ENCODE measurements around the gene CTAG2. TPM values are rescaled to one million over a fixed set of nuclear protein-coding genes. Genes with fewer than 3 reads are reported as not detected.
"Not testable (repeated sequence)": the region's sequence is repeated elsewhere in the genome, so short reads cannot be mapped to it uniquely, and the experiment has no call there.

CTAG2 gene
- total RNA-seq (2014; rRNA removed; shearing (Covaris generic)) = 0.29 TPM in 1 of 2 replicates, not detected in the other

DNA sequence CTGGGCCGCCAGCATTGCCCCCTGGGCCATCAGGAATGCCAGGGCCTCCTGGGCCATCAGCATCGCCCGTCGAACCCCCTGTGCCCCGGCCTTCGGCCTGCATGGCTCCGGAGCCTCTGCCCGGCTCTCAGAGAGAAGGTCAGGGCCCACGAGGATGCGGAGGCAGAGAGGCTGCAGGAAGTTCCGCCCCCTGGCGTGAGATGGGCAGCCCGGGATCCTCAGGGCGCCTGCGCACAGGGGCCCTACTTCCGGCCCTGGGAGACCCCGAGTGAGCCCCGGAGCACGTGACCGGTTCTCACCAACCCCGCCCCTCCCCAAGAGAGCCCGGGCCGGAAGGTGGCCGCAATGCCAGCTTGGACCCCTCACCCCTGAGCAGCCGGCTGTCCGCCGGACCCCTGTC is at the start of gene CTAG2:
Gene CTAG2, minus strand, starts transcription at position 167 of the 400 bp plus-strand sequence. Its CDS starts 64 bp downstream, at position 103.
- not testable (repeated sequence) for DNase-seq (ENCODE audit: low read depth)

DNA sequence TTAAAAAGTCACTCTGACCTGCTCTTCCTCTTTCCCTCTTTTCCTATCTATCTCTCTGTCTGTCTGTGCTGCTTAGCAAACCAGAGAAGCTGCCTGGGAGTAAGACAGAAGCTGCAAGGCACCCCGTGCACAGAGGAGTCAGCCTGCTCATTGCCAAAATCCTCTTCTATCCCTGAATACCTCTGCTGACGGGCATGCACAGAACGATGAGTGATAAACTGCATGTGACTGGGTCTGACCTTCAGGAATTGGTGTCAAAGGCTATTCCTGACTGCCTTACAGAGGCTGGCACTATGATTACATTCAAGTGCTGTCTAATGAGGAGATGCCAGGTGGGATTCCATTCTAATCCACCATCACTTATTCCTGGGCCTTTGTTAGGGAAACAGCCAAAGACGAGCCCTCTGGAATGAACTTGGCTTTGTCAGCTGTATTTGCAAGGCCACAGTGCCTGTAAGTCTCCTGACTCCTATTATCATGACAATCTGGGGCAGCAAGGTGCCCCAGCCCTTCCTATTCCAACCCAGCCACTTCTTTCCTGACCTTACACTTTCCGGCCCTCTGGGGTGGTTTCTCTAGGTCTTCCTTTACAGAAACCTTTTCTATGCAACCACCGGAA is 45.4 kb upstream of the CTAG2 start:
- DNase-seq (ENCODE audit: low read depth) = no peak

DNA sequence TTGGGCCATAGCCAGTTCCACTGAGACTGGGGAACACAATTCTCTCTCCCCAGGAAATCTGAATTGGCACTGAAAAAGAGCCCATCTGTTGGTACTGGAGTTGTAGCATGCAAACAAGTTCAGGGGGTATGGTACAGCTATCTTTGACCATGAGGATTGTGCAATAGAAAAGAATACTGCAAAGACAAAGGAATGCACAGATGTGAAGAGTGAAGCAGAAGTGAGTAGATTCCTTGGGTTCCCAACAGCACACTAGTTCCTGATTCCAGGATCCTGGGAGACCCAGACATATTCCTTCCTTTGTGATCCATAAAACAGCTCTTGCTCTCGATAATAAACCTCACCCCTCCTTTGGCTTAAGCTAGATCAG is 43.3 kb upstream of the CTAG2 start:
- DNase-seq (ENCODE audit: low read depth) = peak; percentile 16

DNA sequence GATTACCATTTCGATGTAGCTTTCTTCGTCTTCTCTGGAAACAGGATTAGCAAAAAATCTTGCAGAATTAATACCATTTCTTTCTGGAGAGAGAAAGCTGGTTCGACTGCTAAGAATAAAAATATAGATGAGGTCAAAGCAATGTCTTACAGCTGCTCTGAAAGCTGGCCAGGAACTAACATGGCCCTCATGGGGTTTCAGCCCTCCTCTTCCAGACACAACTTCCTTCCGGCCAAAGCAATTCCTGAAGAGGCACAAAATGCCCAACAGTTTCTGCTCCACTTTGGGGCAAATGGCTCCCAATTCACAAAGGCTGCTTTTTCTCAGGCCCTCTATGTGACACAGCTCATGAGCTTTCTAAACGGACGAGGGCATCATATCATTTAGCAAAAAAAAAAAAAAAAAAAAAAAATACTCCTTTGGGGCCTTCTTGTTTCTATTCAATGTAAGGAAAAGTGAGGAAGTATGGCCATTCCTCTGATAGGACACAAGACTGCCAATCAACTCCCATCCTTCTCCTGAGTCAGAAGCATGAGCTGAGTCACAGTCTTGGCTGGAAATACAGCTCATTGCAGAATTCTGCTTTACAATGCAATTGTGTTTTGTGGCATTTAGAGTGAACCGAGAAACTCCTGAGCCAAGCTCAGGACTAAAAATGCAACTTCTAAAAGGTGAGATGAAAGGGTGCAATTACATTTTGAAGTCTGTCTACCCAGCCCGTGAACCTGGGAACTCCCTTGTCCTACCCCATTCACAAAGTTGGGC is 42.7 kb upstream of the CTAG2 start:
- peak; percentile 65 for DNase-seq (ENCODE audit: low read depth)

DNA sequence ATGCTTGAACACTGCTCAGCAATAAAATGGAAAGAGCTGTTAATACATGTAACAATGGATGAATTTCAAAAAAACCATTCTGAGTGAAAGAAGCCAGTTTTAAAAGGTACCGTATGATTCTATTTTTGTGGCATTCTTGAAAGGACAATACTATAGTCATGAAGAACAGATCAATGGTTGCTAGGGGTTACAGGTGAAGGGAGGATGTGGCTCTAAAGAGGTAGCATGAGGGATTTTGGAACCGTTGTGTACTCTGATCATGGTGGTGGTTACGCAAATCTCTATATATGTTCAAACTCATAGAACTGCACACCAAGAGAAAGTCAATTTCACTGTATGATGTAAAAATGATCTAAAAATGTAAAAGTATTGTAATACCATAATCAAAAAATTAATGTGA is 40.0 kb upstream of the CTAG2 start:
- DNase-seq (ENCODE audit: low read depth) = no peak

DNA sequence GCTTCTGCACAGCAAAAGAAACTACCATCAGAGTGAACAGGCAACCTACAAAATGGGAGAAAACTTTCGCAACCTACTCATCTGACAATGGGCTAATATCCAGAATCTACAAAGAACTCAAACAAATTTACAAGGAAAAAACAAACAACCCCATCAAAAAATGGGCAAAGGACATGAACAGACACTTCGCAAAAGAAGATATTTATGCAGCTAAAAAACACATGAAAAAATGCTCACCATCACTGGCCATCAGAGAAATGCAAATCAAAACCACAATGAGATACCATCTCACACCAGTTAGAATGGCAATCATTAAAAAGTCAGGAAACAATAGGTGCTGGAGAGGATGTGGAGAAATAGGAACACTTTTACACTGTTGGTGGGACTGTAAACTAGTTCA is 37.1 kb upstream of the CTAG2 start:
- DNase-seq (ENCODE audit: low read depth) = not testable (repeated sequence)

DNA sequence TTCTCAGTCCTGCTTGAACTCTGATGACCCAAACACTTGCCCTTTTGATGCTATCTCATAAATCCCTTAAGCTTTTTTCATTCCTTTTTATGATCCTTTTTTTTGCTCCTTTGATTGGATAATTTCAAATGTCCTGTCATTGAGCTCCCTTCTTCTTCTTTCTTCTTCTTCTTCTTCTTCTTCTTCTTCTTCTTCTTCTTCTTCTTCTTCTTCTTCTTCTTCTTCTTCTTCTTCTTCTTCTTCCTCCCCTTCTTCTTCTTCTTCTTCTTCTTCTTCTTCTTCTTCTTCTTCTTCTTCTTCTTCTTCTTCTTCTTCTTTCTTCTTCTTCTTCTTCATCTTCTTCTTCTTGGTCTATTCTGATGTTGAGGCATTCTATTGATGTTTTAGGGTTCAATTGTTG is 18.7 kb upstream of the CTAG2 start:
- DNase-seq (ENCODE audit: low read depth) = not testable (repeated sequence)

DNA sequence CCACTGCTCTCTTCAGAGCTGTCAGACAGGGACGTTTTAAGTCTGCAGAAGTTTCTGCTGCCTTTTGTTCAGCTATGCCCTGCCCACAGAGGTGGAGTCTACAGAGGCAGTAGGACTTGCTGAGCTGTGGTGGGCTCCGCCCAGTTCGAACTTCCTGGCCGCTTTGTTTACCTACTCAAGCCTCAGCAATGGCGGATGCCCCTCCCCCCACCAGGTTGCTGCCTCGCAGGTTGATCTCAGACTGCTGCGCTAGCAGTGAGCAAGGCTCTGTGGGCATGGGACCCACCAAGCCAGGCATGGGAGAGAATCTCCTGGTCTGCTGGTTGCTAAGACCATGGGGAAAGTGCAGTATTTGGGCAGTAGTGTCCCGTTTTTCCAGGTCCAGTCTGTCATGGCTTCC is 17.5 kb upstream of the CTAG2 start:
- not testable (repeated sequence) for DNase-seq (ENCODE audit: low read depth)

DNA sequence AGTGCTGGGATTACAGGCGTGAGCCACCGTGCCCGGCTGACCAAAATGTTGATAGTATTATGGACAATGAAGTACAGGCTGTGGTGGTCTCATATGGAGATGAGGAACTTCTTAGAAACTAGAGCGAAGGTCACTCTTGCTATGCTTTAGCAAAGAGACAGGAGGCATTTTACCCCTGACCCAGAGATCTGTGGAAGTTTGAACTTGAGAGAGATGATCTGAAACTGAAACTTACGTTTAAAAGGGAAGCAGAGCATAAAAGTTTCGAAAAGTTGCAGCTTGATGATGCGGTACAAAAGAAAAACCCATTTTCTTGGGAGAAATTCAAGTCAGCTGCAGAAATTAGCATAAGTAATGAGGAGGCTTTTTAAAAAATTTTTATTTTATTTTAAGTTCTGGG is 8.5 kb upstream of the CTAG2 start:
- DNase-seq (ENCODE audit: low read depth) = no peak

DNA sequence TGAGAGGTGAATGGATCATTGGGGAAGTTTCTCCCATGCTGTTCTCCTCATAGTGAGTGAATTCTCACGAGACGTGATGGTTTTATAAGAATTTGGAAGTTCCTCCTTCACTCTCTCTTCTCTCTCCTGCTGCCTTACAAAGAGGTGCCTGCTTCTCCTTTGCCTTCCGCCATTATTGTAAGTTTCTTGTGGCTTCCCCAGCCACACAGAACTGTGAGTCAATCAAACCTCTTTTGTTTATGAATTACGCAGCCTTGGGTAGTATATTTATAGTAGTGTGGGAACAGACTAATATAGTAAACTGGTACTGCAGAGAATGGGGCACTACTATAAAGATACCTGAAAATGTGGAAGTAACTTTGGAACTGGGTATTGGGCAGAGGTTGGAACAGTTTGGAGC is 7.8 kb upstream of the CTAG2 start:
- DNase-seq (ENCODE audit: low read depth) = no peak

DNA sequence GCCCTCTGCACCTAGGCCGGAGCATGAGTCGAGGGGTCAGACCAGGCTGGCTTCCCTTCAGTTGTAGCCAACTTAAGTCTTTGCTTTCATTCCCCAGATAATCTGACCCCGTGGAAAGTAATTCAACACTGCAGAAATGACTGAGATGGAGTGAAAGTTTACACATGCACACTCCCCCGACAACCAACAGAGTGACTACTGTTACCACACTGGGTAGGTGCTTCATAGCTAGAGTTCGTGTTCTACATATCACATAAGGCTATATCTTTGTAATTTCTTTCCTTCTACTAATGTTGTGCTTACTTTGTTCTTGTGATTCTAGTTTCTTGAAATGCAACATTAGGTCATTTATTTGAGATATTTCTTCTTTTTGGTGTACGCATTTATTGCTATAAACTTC is 7.2 kb upstream of the CTAG2 start:
- DNase-seq (ENCODE audit: low read depth) = no peak

DNA sequence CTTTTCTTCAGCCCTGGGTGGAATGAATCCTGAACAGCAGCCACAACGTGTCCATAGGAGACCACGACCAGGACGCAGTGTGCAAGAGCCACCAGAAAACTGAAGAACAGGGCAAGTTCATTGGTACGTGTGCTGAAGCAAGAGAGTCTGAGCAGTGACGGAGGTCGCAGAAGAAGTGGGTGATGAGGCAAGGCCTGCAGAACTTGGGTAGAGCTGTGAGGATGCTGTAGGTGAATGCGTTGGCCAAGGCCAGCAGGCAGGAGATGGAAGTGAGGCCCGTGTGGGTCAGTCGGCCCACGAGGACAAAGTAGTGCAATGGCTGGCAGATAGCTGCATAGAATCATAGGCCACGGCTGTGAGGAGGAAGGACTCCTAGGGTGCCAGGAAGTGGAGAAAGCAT is 5.6 kb upstream of the CTAG2 start:
- no peak for DNase-seq (ENCODE audit: low read depth)

DNA sequence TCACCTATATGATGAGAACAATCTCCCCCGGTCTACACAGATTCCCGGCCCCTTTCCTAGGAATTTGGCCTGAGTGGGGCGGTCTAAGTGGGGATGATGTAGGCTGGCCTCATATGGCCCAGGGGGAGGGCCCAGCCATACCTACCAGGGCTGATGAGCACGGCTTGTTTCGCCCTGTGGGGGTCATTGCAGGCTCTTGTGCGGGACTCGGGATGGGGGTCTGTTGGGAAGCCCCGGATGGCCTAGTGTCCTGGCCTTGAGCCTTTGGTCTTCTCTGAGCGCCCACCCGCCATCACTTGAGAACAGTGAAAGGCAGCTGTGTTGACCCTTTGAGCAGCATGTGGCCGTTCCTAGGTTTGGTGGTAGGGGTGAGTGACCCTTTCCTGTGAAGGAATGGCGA is 4.8 kb upstream of the CTAG2 start:
- DNase-seq (ENCODE audit: low read depth) = no peak

DNA sequence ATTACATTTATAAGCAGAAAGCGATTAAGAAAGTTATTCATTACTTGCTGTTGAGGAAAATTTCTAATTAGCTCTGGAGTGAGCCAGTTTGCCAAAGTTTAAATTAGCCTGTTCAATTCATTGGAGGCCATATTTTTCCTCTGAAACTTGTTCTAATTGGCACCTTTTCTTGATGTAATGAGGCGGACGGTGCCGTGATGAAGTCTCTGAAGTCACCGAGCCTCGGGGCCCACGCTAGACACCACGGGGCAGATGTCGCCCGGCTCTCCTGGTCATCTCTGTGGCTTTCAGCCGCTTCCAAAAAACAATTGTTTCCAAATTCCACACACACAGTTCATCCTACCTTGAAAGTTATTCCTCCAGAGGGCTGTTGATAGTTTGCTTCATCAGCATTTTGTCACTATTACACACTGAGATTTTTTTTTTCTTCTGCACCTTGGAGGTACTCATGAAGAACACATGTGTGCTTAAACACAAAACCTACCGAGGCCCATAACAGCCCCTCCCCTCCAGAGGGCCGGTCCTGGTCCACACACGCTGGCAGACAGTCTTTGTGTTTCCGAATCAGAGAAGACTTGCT is 3.9 kb upstream of the CTAG2 start:
- DNase-seq (ENCODE audit: low read depth) = no peak

DNA sequence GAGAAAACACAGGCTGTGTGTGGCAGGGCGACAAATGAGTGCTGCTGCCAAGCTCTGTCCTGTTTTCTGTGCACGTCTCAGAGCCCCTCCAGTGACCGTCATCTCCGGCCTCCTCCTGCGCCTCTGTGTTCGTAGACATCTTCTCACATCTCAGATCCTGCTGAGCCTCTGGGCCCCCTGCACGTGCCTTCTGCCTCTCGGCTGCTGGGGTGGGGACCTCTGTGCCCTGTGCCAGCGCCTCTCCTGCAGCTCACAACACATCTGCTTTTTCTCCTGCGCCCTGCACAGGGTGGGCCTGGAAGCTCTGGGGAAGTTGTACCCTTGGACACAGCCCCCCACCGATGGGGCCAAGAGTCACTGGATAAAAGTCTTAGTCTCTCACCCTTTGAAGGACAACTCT is 2.4 kb upstream of the CTAG2 start:
- DNase-seq (ENCODE audit: low read depth) = no peak

DNA sequence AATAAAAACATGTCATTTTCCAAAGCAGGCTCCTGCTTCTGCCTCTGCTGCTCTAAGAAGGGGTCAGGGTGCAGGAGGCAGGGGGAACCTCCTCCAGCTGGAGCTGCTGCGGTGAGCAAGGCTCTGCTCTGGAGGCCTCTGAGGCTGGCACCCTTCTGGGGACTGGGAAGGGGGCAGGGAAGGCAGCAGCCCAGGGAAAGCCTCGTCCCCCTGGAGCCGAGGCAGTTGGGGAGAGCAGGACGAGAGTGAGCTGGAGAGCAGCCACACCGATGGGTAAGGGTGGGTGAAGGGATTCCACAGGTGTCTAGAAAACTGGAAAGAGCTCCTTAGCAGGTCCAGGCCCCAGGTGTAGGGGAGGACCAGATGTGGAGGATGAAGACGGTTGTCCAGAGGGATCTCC is 2.0 kb upstream of the CTAG2 start:
- no peak for DNase-seq (ENCODE audit: low read depth)

DNA sequence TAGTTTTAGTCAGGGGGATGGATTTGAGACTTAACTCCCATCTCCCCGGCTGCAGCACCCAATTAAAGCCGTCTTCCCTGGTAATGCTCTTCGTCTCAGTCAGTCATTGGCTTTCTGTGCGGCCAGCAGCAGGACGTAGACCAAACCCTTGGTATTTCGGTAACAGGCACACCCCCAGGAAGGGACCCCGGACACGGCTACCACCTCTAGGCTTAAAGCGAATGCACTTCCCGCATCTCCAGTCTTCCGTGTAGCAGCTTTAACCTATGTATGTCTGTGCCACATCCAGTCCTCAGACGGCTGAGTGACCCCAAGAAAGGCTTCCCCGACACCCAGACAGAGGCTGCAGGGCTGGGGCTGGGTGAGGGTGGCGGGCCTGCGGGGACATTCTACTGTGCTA is 1.5 kb upstream of the CTAG2 start:
- no peak for DNase-seq (ENCODE audit: low read depth)

DNA sequence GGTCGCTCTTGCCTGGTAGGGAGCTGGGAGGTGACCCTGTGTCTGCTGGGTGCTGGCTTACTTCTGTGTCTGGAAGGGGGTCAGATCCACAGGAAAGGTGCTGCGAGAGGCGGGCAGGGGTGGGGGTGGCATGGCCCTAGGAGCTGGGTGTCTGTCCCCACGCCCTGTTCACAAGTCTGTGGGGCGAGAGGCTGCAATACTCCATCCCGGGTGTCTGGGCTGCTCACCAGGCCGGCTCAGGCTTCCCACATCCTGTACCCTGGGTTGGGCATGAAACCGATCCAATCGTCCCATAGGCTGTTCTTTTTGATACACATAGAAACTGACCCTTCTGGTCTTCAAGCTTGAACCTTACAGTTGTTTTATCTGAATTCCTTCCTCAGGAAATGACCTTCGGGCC is 993 bp upstream of the CTAG2 start:
- DNase-seq (ENCODE audit: low read depth) = no peak

DNA sequence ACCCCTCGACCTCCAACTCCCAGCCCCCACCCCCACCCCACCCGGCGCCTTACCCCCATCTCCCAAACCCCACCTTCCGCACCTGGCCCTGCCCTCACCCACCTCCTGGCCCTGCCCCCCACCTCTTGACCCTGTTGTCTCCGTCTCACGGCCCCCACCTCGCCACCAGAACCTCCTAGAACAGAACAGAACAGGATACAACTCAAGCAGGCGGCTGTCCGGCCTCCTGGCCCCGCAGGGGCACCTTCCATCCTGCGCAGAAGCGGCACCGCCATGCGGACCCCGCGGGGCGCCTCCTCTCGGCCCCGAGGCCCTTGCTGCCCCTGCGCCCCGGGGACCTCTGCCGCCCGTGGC is 354 bp downstream of the CTAG2 start:
- no peak for DNase-seq (ENCODE audit: low read depth)

DNA sequence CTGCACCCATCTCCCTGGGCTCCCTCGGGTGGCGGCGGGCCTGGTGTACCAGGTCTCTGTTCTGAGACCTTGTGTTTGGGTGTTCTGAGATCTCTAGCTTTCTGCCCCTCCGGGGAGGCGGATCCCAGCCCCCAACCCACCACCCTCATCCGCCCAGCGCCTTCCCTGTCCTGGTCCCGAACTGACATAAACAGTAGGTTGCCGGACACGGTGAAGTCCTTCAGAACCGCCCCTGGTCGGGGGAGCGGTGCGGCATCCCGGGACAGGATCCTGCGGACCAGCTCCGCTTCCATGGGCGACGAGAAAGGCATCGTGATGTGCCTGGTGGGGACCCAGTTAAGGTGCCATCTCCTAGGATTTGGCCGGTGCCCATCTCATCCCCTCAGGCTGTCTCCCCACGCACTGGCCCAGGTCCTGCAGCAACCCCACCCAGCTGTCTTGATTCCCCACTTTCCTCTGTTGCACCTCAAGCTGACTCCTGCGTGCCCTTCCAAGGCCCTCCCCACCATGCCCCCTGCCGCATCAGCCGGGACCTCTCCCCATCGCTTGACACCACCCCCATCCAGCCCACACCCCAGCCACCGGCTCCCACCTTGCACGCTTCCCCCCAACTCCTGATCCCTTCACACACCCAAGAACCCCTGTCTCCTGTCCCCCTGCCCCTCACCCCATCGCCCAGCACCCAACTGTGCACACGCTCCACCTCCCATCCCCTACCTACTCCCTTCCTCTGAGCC is 900 bp downstream of the CTAG2 start:
- DNase-seq (ENCODE audit: low read depth) = no peak

DNA sequence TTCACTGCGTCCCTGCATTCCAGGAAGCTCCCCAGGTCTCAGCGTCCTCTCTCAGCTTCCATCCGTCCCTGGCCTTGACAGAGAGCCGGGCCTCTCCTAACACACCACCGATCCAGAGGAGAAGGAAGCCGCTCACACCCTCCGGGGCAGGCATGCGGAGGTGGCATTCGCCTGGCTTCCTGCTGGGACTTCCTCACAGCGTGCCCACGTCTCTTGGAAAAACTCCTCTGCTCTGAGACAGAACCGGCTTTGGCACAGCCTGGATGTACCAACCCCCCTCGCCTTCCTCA is 3.2 kb downstream of the CTAG2 start:
- DNase-seq (ENCODE audit: low read depth) = no peak

DNA sequence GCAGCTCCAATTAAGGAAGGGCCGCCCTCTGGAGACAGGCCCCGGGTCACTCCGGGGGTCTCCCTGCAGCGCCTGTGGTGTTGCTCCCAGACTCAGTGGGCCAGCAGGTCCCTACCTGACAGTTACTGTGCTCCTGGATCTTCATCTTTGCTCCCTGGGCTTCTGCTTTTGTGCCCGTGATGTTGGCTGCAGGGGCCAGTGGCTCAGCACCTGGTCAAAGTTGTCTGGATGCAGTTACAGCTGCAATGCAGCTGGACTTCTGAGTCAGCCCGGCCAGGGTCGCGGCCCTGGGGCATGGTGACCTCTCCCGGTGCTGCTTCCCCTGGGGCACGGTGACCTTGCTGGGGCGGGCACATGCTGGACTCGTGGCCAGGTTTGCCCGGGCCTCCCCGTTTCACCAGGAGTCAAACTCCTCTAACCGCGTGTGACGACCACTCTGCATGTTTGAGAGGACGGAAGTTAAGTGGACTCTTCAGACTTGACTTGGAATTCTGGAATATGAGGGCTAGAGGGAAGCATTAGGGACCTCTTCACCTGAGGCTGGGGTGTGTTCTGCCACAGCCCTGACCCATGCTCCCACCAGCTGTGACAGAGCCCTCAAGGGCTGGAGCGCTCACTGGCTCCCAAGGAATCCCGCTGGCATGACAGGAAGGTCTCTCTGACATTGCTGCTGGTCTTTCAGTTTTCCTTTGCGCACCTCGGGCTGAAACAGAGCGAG is 3.7 kb downstream of the CTAG2 start:
- DNase-seq (ENCODE audit: low read depth) = peak; percentile 14
